Activated naive CD4-positive, alpha-beta T cell treated with anti-CD3 and anti-CD28 coated beads, Interleukin-2, amount 50 U/mL, for 72 hours (primary cell): ENCODE measurements around the gene NEDD4L. TPM values are rescaled to one million over a fixed set of nuclear protein-coding genes. Genes with fewer than 3 reads are reported as not detected.
A peak's percentile ranks its signal among the peaks of the same experiment; 100 is the strongest.

Experiments used
- ATAC-seq, 2 donors: fragments of 150-1000 bp; cut with Tn5 transposase; 2 replicates each; pipeline ENCODE4 v1.10.0; 2021; ENCODE audit warnings: mild to moderate bottlenecking in 2 of 2, moderate library complexity in 2 of 2
- DNase-seq, 2 donors: peaks; one replicate each; pipeline ENCODE4 v3.0.0; 2021 to 2022; ENCODE audit warnings: low spot score in 2 of 2
- H3K27ac Mint-ChIP-seq, 2 donors: one replicate each; pipeline ENCODE4 v1.8.0; 2022; ENCODE audit warnings: mild to moderate bottlenecking in 2 of 2, mixed read lengths in 2 of 2
- H3K36me3 Mint-ChIP-seq, 2 donors: one replicate each; pipeline ENCODE4 v1.8.0; 2022; ENCODE audit warnings: mixed read lengths in 2 of 2
- H3K9me3 Mint-ChIP-seq, 2 donors: one replicate each; pipeline ENCODE4 v1.8.0; 2022; ENCODE audit warnings: mixed read lengths in 2 of 2
- total RNA-seq, 2 donors: library from RNA; stranded (reverse); gene quantifications; one replicate each; pipeline ENCODE4 v1.2.3, GENCODE V29; 2022

Gene NEDD4L
- total RNA-seq, 2 donors from 2014 or later = 1.7 to 8.3 TPM

GRCh38 chr18:58064406-58064998 lies 20.5 kb downstream of the NEDD4L start:
- Mint-ChIP-seq H3K36me3 (no peaks in the 10 kb centered on the region), H3K27ac (no peak overlapping the region), H3K9me3 (no peaks in the 10 kb centered on the region)
- ATAC-seq = no peak
- DNase-seq = no peak

DNA sequence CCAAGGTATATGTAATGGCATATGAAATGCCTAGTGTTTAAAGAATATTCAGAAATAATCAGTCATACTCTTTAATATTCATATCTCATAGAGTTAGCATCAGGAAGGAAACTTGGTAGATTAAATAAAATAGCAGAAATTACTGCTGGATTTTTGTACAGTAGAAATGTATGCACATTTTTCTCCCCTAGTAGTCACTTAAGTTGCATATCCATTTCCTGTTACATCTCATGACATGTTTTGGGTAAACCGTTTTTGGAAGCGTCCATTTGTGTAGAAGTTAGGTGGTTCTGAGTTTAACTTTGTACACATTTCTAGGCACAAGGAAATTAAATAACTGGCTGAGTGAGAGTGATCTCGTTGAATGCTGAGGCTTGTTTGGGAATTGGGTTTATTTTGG lies 21.9 kb downstream of the NEDD4L start:
- no peak overlapping the region for H3K27ac Mint-ChIP-seq
- H3K9me3 Mint-ChIP-seq = no peaks in the 10 kb centered on the region
- ATAC-seq (no peak), DNase-seq (no peak)
- no peaks in the 10 kb centered on the region for H3K36me3 Mint-ChIP-seq

DNA sequence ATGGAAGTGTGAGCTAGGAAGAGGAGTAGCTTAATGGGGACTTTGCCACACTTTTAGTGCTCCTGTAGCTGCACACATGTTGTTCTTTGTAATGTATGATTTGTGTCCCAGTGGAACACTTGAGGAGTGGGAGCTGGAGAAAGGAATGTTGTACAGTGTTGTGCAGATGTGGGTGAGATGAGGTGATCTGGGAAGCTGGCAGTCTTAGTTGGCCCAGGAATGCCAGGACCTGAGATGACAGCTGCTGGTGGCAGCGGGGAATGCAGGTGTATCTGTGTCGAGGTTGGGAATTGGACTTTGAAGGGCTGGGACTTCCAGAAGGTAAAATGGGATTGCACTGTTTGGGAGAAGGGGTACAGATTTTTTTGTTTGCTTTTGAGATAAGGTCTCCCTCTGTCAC lies 23.6 kb downstream of the NEDD4L start:
- H3K36me3 Mint-ChIP-seq = no peaks in the 10 kb centered on the region
- no peaks in the 10 kb centered on the region for H3K9me3 Mint-ChIP-seq

GRCh38 chr18:58069099-58069498 lies 25.1 kb downstream of the NEDD4L start:
- Mint-ChIP-seq H3K36me3 (no peaks in the 10 kb centered on the region), H3K9me3 (no peaks in the 10 kb centered on the region), H3K27ac (no peak overlapping the region)
- no peak for ATAC-seq
- DNase-seq = no peak

More for the DNA sequence above, 23.6 kb downstream of the NEDD4L start:
- ATAC-seq = no peak
- DNase-seq = no peak
- no peak overlapping the region for H3K27ac Mint-ChIP-seq

- Mint-ChIP-seq H3K27ac (no peak overlapping the region), H3K36me3 (no peaks in the 10 kb centered on the region), H3K9me3 (no peaks in the 10 kb centered on the region)
- ATAC-seq = no peak
- DNase-seq = no peak
Observed at GRCh38 chr18:58069721-58070292, 25.8 kb downstream of the NEDD4L start.

- no peaks in the 10 kb centered on the region for H3K36me3 Mint-ChIP-seq
- H3K9me3 Mint-ChIP-seq = no peaks in the 10 kb centered on the region
- ATAC-seq (no peak), DNase-seq (no peak)
- H3K27ac Mint-ChIP-seq = no peak overlapping the region
Observed at GRCh38 chr18:58076052-58076451, 32.0 kb downstream of the NEDD4L start.

DNA sequence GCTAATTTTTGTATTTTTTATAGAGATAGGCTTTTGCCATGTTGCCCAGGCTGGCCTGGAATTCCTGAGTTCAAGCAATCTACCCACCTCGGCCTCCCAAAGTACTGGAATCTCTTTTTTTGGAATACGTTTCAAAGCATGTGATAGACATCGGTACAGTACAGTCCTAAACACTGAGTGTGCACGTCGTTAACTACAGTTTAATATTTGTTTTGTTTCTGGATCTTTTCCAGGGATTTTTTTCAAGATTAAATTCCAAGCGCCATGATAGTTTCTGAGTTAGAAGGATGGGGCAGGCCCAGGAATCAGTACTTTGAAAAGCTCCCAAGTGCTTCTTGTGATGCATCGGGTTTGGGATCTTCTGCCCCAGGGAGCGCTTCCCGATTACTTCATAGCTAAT lies 33.3 kb downstream of the NEDD4L start:
- Mint-ChIP-seq H3K27ac (no peak overlapping the region), H3K9me3 (no peaks in the 10 kb centered on the region), H3K36me3 (no peaks in the 10 kb centered on the region)
- DNase-seq = no peak
- ATAC-seq = no peak

GRCh38 chr18:58078889-58079573 lies 35.0 kb downstream of the NEDD4L start:
- DNase-seq (no peak), ATAC-seq (no peak)
- H3K27ac Mint-ChIP-seq = no peak overlapping the region
- no peaks in the 10 kb centered on the region for H3K9me3 Mint-ChIP-seq
- H3K36me3 Mint-ChIP-seq = no peaks in the 10 kb centered on the region

- no peak overlapping the region for H3K27ac Mint-ChIP-seq
- ATAC-seq (no peak), DNase-seq (no peak)
- H3K36me3 Mint-ChIP-seq = no peaks in the 10 kb centered on the region
- no peaks in the 10 kb centered on the region for H3K9me3 Mint-ChIP-seq
Observed at GRCh38 chr18:58080451-58080850, 36.4 kb downstream of the NEDD4L start.

- Mint-ChIP-seq H3K36me3 (peaks cover 0 to 5% of the 10 kb centered on the region in 2 donors), H3K9me3 (peaks cover 0 to 5% of the 10 kb centered on the region in 2 donors), H3K27ac (no peak overlapping the region)
- peak; percentile 43 to 88 for ATAC-seq
- peak in 1 of 2 donors; percentile 4 for DNase-seq
Observed at GRCh38 chr18:58087928-58088690, 44.1 kb downstream of the NEDD4L start.

DNA sequence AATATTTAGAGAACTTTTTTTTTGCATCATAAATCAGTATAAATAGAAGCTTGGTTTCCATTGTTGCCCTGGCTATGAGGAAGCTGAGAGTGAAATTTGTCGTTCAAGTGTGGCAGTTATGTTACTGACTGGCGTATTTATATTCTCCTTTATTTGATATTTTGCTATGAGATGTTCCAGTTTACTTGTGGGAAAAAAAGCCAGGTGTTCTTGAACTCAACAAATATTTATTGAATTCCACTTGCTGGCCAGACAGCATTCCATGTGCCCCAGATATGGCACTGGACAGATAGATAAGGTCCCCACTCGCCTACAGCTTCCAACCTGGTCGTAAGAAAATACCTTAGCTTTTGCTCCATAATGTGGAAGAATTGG lies 44.7 kb downstream of the NEDD4L start:
- no peak overlapping the region for H3K27ac Mint-ChIP-seq
- no peak for DNase-seq
- no peak for ATAC-seq
- peaks cover 0 to 5% of the 10 kb centered on the region in 2 donors for H3K36me3 Mint-ChIP-seq
- H3K9me3 Mint-ChIP-seq = peaks cover 0 to 5% of the 10 kb centered on the region in 2 donors

GRCh38 chr18:58091099-58091611 lies 47.1 kb downstream of the NEDD4L start:
- DNase-seq (no peak), ATAC-seq (peak in 1 of 2 donors; percentile 54)
- no peak overlapping the region for H3K27ac Mint-ChIP-seq
- peaks cover 0 to under 1% of the 10 kb centered on the region in 2 donors for H3K36me3 Mint-ChIP-seq
- H3K9me3 Mint-ChIP-seq = peaks cover 0 to 5% of the 10 kb centered on the region in 2 donors

- H3K27ac Mint-ChIP-seq = peak overlapping the region in 1 of 2 donors; percentile 33
- no peaks in the 10 kb centered on the region for H3K9me3 Mint-ChIP-seq
- DNase-seq (no peak), ATAC-seq (no peak)
- H3K36me3 Mint-ChIP-seq = no peaks in the 10 kb centered on the region
Observed at GRCh38 chr18:58093311-58093803, 49.3 kb downstream of the NEDD4L start.

- DNase-seq = no peak
- H3K9me3 Mint-ChIP-seq = no peaks in the 10 kb centered on the region
- no peak for ATAC-seq
Observed at GRCh38 chr18:58095222-58095621, 51.2 kb downstream of the NEDD4L start.

DNA sequence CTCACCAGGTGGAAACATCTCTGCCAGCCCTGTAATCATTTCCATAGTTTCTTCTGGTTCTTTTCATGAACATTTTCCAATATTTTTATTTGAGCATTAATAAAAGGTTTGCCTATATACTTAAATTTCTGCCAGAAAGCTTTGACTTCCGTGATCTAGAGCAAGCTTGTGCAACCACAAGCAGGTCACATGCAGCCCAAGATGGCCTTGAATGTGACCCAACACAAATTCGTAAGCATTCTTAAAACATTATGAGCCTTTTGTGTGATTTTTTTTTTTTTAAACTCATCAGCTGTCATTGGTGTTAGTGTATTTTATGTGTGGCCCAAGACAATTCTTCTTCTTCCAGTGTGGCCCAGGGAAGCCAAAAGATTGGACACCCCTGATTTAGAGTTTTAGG lies 51.6 kb downstream of the NEDD4L start:
- Mint-ChIP-seq H3K9me3 (no peaks in the 10 kb centered on the region), H3K27ac (no peak overlapping the region), H3K36me3 (no peaks in the 10 kb centered on the region)
- no peak for DNase-seq
- ATAC-seq = no peak

More at GRCh38 chr18:58095222-58095621, 51.2 kb downstream of the NEDD4L start:
- Mint-ChIP-seq H3K27ac (no peak overlapping the region), H3K36me3 (no peaks in the 10 kb centered on the region)

GRCh38 chr18:58096658-58097057 lies 52.6 kb downstream of the NEDD4L start:
- ATAC-seq (no peak), DNase-seq (no peak)
- Mint-ChIP-seq H3K27ac (no peak overlapping the region), H3K9me3 (no peaks in the 10 kb centered on the region), H3K36me3 (no peaks in the 10 kb centered on the region)
